Endothelial cell of umbilical vein (primary cell): ENCODE data around the gene SLC35E2B. TPM values are rescaled to one million over a fixed set of nuclear protein-coding genes. Genes with fewer than 3 reads are reported as not detected.

Source experiments
- BruUV-seq: library from RNA; stranded (reverse); fragments of 400-500 nt; replicated peaks from 2 replicates; lab custom pipeline; 2021; lab: Mats Ljungman, UMichigan
- CTCF ChIA-PET: fragments of 300-600, 350-600 bp; sonication (Branson Sonifier 250); formaldehyde crosslinking; loops from one replicate; lab custom pipeline; 2021; ENCODE audit warnings: antibody characterized with exemption, inconsistent platforms; lab: Charles Lee
- POLR2A ChIA-PET: fragments of 300-600, 350-600 bp; sonication (Branson Sonifier 250); formaldehyde crosslinking; loops from one replicate; lab custom pipeline; 2021; ENCODE audit warnings: antibody characterized with exemption, inconsistent platforms; lab: Charles Lee
- DNase-seq: peaks from one replicate; pipeline ENCODE4 v3.0.0-alpha.2; 2011; ENCODE audit warnings: low read depth, low spot score
- FAIRE-seq: peaks from 2 replicates; lab custom pipeline; 2011; peaks lifted over from hg19 to GRCh38; lab: Jason Lieb, UNC
- H2AFZ ChIP-seq: 2 replicates; pipeline ENCODE4 v1.6.0; 2012; ENCODE audit warnings: low read depth, low read length, control low read depth, inconsistent platforms
- H3K27ac ChIP-seq: 2 replicates; pipeline ENCODE4 v1.5.1; 2011; ENCODE audit warnings: low read depth, mild to moderate bottlenecking, control low read depth, low read length, moderate library complexity; ENCODE audit not compliant: insufficient read depth
- H3K27me3 ChIP-seq, 2 experiments: 2 replicates each; pipeline versions ENCODE4 v1.6.0 to v1.6.1; 2011; ENCODE audit warnings: low read length in 2 of 2, mixed read lengths in 1 of 2; ENCODE audit not compliant: control insufficient read depth in 2 of 2, insufficient read depth in 2 of 2
- H3K36me3 ChIP-seq, 2 experiments: 2 replicates in 1 of 2; 3 replicates in 1 of 2; pipeline ENCODE4 v1.5.1; 2011; ENCODE audit warnings: low read length in 2 of 2, mild to moderate bottlenecking in 1 of 2, moderate library complexity in 1 of 2; ENCODE audit not compliant: control insufficient read depth in 2 of 2, insufficient read depth in 2 of 2; ENCODE audit errors: extremely low read depth in 1 of 2
- H3K4me1 ChIP-seq: 3 replicates; pipeline ENCODE4 v1.5.1; 2011; ENCODE audit warnings: mild to moderate bottlenecking, low read length; ENCODE audit not compliant: control insufficient read depth, insufficient read depth; ENCODE audit errors: extremely low read depth
- H3K4me2 ChIP-seq: 2 replicates; pipeline ENCODE4 v1.6.1; 2011; ENCODE audit warnings: low read length, control low read depth, mixed read lengths; ENCODE audit not compliant: insufficient read depth
- H3K4me3 ChIP-seq, 3 experiments: fragments of 200-600 bp in 1 of 3; sonication (generic), shearing (Covaris generic) in 1 of 3; replicated peaks in 1 of 3; 2 replicates each; pipeline ENCODE4 v1.5.1; 2011 to 2016; ENCODE audit warnings: control low read depth in 3 of 3, low read length in 3 of 3, mild to moderate bottlenecking in 2 of 3, inconsistent platforms in 1 of 3, low read depth in 1 of 3, moderate library complexity in 1 of 3; ENCODE audit not compliant: insufficient read depth in 1 of 3
- H3K79me2 ChIP-seq: 2 replicates; pipeline ENCODE4 v1.6.0; 2012; ENCODE audit warnings: low read length, inconsistent platforms; ENCODE audit not compliant: control insufficient read depth, insufficient read depth
- H3K9ac ChIP-seq: replicated peaks from 2 replicates; pipeline ENCODE3; 2011; ENCODE audit warnings: low read length, control low read depth; ENCODE audit not compliant: insufficient read depth; ENCODE audit errors: extremely low read depth
- H3K9me1 ChIP-seq: replicated peaks from 3 replicates; pipeline ENCODE4 v1.6.0; 2011; ENCODE audit warnings: mild to moderate bottlenecking, low read length; ENCODE audit not compliant: control insufficient read depth, insufficient read depth; ENCODE audit errors: extremely low read depth
- H3K9me3 ChIP-seq: replicated peaks from 2 replicates; pipeline ENCODE4 v1.5.1; 2012; ENCODE audit warnings: low read length, inconsistent platforms; ENCODE audit not compliant: control insufficient read depth, insufficient read depth
- H4K20me1 ChIP-seq: replicated peaks from 2 replicates; pipeline ENCODE3; 2011; ENCODE audit warnings: mild to moderate bottlenecking, low read length; ENCODE audit not compliant: control insufficient read depth, insufficient read depth; ENCODE audit errors: extremely low read depth
- CTCF ChIP-seq, 2 donors: IDR thresholded peaks; 1 replicate in 1 of 2; 2 replicates in 1 of 2; pipeline ENCODE4 v1.5.1; 2011; ENCODE audit warnings: low read length in 2 of 2, mild to moderate bottlenecking in 2 of 2, moderate library complexity in 2 of 2, control low read depth in 1 of 2, inconsistent platforms in 1 of 2, low read depth in 1 of 2; ENCODE audit not compliant: insufficient read depth in 1 of 2; ENCODE audit errors: extremely low read depth in 1 of 2
- EZH2 ChIP-seq: IDR thresholded peaks from 2 replicates; pipeline ENCODE4 v1.6.1; 2012; ENCODE audit warnings: borderline replicate concordance, low read depth, mild to moderate bottlenecking, moderate library complexity, low read length, inconsistent platforms; ENCODE audit not compliant: severe bottlenecking
- FOS ChIP-seq: IDR thresholded peaks from 2 replicates; pipeline ENCODE4 v1.6.1; 2011; ENCODE audit warnings: mild to moderate bottlenecking, low read length, moderate library complexity, borderline replicate concordance; ENCODE audit not compliant: insufficient read depth
- GATA2 ChIP-seq: IDR thresholded peaks from 2 replicates; pipeline ENCODE4 v1.7.0; 2011; ENCODE audit warnings: low read depth, mild to moderate bottlenecking, moderate library complexity, mixed read lengths, low read length; ENCODE audit not compliant: insufficient read length, insufficient read depth
- JUN ChIP-seq: IDR thresholded peaks from 2 replicates; pipeline ENCODE4 v1.6.1; 2011; ENCODE audit warnings: borderline replicate concordance, low read depth; ENCODE audit not compliant: insufficient read length, insufficient read depth
- MAX ChIP-seq: IDR thresholded peaks from 2 replicates; pipeline ENCODE4 v1.6.1; 2011; ENCODE audit not compliant: insufficient read depth, insufficient read length
- MYC ChIP-seq: IDR thresholded peaks from one replicate; pipeline ENCODE4 v1.6.1; 2011; ENCODE audit warnings: mild to moderate bottlenecking, low read depth, low read length
- POLR2A ChIP-seq: IDR thresholded peaks from 2 replicates; pipeline ENCODE4 v1.6.1; 2012; ENCODE audit warnings: low read depth, mild to moderate bottlenecking, control low read depth, low read length
- POLR2AphosphoS5 ChIP-seq: IDR thresholded peaks from 2 replicates; pipeline ENCODE4 v1.6.1; 2012; ENCODE audit warnings: low read depth, mild to moderate bottlenecking, control low read depth, low read length, moderate library complexity; ENCODE audit not compliant: insufficient read depth
- dilution Hi-C: fragments of 300-500 bp; cut with MboI; formaldehyde crosslinking; loops from one replicate; pipeline ENCODE4 v1.15.0; 2019; ENCODE audit warnings: low sequenced_read_pairs; ENCODE audit not compliant: extremely low pct_ligation_motif_present
- intact Hi-C: fragments of 100-400 bp; cut with micrococcal nuclease; formaldehyde crosslinking; loops from one replicate; pipeline ENCODE4 v1.10.0; 2022
- polyA plus RNA-seq, 4 experiments: library from polyadenylated mRNA; depleted of rRNA in 3 of 4; stranded (reverse) in 3 of 4; unstranded in 1 of 4; fragments of >200 nt; gene quantifications; 2 replicates each; pipeline versions ENCODE4 v1.2.1 to v1.2.3, GENCODE V29; 2011 to 2012; ENCODE audit warnings: missing spikeins in 1 of 4
- total RNA-seq: library from RNA; stranded (reverse); gene quantifications from 2 replicates; pipeline ENCODE4 v1.2.3, GENCODE V29; 2021

The SLC35E2B gene
- total and polyA plus RNA-seq, 2 donors (not counting 3 experiments of a cell fraction or from before 2014, with no cell fraction given) = 28.0 to 51.2 TPM

GRCh38 chr1:1683104-1683905 is 9.3 kb downstream of the SLC35E2B start:
- H3K4me1 ChIP-seq = peaks cover 2% of the 10 kb centered on the region
- H3K9ac ChIP-seq = no peak overlapping the region
- ChIA-PET POLR2A (no interaction called here), CTCF (interaction anchor here (1.7 kb wide), 1 partner anchor 18 kb away, joined by 4 read pairs; no protein-coding TSS in a partner anchor)
- dilution Hi-C loops (no loop called here), intact Hi-C loops (no loop called here)
- no peaks in the 10 kb centered on the region for H4K20me1 ChIP-seq
- TF ChIP-seq JUN = no peak
- TF ChIP-seq POLR2AphosphoS5 = no peak
- TF ChIP-seq EZH2 = no peak
- no peak for TF ChIP-seq MYC
- TF ChIP-seq CTCF (IDR thresholded peaks at IDR 0.05; ENCODE audit: extremely low read depth in 1 of 2, insufficient read depth in 1 of 2, low read depth in 1 of 2, low read length in 2 of 2) = no peak
- no peak for TF ChIP-seq GATA2
- TF ChIP-seq POLR2A = no peak
- TF ChIP-seq FOS = no peak
- no peak for TF ChIP-seq MAX
- no peaks in the 10 kb centered on the region for H3K9me1 ChIP-seq
- H3K9me3 ChIP-seq = no peaks in the 10 kb centered on the region
- no peak overlapping the region for H2AFZ ChIP-seq
- BruUV-seq = no TSS peak
- H3K36me3 ChIP-seq = no peaks in the 10 kb centered on the region
- DNase-seq = no peak
- H3K4me3 ChIP-seq = no peak overlapping the region
- H3K4me2 ChIP-seq = no peak overlapping the region
- FAIRE-seq = no peak
- no peak overlapping the region for H3K27ac ChIP-seq
- no peaks in the 10 kb centered on the region for H3K27me3 ChIP-seq
- H3K79me2 ChIP-seq = peaks cover 41% of the 10 kb centered on the region
